MV-4-11 (cell line): ENCODE data around the gene HCN1.
"Not testable (repeated sequence)": the region's sequence is repeated elsewhere in the genome, so short reads cannot be mapped to it uniquely, and the experiment has no call there.

Source experiments
- DNase-seq: peaks from one replicate; lab custom pipeline; 2025; lab: John Stamatoyannopoulos, UW

HCN1 gene

DNA sequence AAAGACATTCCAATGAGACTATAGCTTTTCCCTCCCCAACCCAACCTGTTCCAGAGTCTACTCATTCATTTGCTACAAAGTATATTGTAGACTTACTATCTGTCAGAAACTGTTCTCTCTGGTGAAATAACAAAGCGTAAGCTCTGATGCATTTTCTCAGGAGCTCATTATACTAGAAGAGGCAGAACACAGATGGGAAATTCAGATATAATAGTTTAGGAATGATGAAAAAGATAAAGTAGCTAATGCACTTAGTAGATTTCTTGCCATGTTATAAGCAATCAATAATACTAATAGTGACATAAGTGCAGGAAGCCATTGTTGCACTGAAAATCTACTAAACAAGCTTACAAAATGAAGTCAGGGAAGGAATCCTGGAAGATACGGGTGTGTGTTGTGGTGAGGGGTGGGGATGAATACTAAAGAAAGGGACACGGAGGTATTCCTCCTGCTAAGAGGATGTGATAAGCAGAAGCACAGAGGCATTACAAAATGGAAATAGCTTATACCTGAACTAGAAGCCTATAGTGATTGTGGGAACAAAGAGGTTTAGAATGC lies 78.2 kb downstream of the HCN1 start:
- DNase-seq, result no peak

- no peak for DNase-seq
These were observed 86.5 kb downstream of the HCN1 start for GRCh38 chr5:45609661-45610060.

DNA sequence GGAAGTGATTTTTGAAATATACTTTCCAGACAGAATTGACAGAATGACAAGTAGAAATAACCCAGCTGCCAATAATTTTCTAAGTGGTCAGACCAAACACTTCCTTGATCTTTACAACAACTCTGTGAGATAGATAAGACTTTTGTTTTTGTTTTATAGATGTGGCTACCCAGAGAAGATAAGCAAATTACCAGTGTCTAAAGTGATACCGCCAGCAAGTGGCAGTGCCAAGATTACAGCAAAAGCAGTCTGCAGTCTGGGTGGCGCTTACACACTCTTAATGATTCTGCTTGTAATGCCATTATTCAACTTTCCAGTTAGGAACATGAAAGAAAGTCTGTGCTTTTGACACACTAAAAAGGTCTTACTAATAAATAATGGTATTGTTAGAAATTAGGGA lies 92.1 kb downstream of the HCN1 start:
- DNase-seq, result no peak

GRCh38 chr5:45601424-45601823 lies 94.8 kb downstream of the HCN1 start:
- DNase-seq, result no peak

GRCh38 chr5:45596320-45596719 lies 99.9 kb downstream of the HCN1 start:
- DNase-seq, result no peak

DNA sequence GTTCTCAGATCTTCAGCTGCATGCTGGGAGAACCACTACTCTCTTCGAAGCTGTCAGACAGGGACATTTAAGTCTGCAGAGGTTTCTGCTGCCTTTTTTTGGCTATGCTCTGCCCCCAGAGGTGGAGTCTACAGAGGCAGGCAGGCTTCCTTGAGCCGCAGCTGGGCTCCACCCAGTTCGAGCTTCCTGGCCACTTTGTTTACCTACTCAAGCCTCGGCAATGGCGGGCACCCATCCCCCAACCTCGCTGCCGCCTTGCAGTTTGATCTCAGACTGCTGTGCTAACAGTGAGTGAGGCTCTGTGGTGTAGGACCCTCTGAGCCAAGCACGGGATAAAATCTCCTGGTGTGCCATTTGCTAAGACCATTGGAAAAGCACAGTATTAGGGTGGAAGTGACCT lies 110.2 kb downstream of the HCN1 start:
- not testable (repeated sequence) for DNase-seq

GRCh38 chr5:45578270-45578669 lies 117.9 kb downstream of the HCN1 start:
- DNase-seq, result no peak

- no peak for DNase-seq
These were observed 127.4 kb downstream of the HCN1 start for GRCh38 chr5:45568813-45569212.

DNA sequence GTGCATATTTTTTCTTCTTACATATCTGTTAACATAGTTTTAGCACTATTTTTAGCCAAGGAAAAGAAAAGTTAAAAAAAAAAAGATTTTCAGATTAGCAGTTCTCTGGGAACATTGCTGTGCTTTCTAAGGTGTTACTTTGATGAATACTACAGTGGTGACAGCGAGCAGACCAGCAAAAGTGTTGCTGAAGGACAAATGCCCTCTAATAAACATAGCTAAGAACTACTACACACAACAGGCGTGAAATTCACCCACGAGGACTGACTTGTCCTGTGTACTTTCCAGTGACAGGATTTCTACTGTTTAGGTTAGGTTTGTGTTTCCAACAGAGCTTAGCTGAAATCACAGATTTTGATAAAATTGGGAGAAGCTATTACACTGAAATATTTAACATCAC lies 153.8 kb downstream of the HCN1 start:
- DNase-seq, result no peak

GRCh38 chr5:45533663-45534062 lies 162.5 kb downstream of the HCN1 start:
- no peak for DNase-seq

DNA sequence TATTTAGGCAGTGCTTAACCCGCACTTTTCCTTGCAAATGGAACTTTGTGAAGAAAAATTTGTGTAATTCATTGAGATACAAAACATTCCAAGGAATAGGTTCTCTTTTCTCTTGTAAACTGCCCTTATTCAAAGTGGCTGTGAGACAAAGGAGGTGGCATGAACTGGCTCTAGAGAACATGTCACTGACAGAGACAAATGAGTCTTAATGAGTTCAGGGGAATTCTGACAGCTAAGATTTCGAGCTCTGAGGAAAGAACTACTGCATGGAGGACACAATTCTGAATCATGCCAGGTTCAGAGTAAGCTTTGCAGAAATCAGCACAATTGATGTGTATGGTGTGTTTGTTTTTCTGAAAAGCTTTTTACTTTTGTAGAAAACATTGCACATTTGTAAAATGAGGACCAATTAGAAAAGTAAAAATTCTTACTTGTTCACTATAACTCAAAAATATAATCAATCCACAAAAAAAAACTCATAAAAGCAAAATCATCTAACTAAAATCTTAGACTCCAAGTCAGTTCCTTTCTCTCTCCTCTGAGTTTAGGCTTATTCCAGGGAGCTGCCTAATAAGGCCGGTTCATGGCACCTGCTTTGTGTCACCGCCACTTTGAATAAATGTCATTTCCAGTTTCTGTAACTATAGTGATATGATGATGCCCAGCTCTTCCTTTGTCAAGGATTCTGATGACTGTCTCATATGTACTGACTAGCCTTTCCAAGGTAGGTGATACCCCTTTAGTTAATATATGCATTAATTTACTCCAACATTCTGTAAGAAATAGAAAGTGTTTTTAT lies 163.2 kb downstream of the HCN1 start:
- no peak for DNase-seq

- DNase-seq, result no peak
These were observed 175.1 kb downstream of the HCN1 start for GRCh38 chr5:45521067-45521466.

DNA sequence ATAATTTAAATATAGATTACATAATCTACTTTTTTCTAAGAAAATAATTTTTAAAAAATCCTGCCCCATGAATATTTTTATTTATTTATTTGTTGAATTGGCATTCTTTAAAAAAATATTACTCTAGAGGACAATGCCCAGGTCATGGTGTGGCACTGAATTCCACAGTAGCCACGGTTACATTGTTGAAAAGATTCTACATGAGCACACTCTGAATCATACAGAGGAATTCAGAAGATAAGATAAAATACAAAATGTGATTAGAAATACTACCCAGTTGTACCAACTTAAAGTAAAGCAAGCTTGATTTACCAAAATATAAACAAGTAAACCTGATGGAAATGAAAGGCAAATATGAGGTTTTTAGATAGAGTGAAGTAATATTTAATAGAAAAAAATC lies 183.7 kb downstream of the HCN1 start:
- no peak for DNase-seq

GRCh38 chr5:45509371-45509770 lies 186.8 kb downstream of the HCN1 start:
- DNase-seq, result no peak

DNA sequence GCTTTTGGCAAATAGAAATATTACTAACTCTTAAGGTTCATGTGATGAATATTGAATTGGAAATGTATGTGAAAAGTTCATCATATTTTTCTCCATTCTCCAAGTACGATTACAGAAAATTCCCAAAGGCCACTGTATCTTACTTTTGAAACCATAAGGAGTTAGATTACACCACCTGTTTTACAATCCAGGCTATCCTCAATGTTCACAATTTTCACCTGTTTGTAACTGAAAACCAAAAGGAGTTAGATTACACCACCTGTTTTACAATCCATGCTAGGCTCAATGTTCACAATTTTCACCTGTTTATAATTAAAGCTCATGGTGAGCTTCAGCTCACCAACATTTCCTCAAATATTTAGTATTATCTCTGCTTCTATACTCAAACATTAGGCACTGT lies 188.0 kb downstream of the HCN1 start:
- no peak for DNase-seq

- no peak for DNase-seq
These were observed 189.0 kb downstream of the HCN1 start for GRCh38 chr5:45507178-45507577.

GRCh38 chr5:45499006-45499405 lies 197.2 kb downstream of the HCN1 start:
- DNase-seq, result not testable (repeated sequence)

GRCh38 chr5:45491368-45491767 lies 204.8 kb downstream of the HCN1 start:
- DNase-seq, result no peak

DNA sequence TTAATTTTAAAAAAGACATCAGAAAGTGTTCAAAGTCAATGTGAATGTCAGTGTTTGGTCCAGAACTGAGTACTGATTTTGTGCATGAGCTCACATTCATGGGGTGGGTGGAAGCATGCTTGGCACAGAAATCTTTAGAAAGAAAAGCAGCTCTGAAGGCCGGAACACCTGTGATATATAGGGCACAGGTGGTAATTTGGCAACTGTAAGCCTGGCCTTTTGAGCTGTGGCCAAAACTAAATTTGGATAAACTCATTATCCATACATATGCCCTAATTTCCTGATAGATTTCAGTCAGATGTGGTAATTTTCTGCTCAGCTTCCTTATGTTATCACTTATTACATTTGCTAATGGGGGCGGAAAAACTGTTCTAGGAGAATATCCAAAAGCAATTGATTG lies 211.4 kb downstream of the HCN1 start:
- DNase-seq, result no peak

- DNase-seq, result no peak
These were observed 242.1 kb downstream of the HCN1 start for GRCh38 chr5:45454114-45454513.

DNA sequence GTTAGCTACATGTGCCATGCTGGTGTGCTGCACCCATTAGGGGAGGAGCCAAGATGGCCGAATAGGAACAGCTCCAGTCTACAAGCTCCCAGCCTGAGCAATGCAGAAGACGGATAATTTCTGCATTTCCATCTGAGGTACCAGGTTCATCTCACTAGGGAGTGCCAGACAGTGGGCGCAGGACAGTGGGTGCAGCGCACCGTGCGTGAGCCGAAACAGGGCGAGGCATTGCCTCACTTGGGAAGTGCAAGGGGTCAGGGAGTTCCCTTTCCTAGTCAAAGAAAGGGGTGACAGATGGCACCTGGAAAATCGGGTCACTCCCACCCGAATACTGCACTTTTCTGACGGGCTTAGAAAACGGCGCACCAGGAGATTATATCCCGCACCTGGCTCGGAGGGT lies 251.3 kb downstream of the HCN1 start:
- DNase-seq, result not testable (repeated sequence)

DNA sequence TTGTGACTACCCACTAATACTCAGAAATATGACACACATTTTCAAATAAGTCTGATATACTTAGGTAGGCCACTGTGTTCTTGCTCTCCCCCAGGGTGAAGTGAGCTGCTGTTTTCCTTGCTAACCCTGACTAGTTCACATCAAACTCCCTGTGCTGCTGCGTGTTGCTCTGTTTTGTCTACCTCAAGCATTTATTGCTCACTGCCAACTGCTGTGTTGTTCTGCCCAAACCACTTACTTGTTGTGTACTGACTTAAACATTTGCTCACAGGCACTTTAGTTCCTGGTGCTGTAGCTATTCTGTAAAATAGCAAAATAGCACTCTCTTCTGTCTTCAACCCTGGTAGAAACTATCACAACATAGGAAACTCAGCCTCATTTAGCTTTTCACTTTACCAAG lies 255.7 kb downstream of the HCN1 start:
- DNase-seq, result no peak

DNA sequence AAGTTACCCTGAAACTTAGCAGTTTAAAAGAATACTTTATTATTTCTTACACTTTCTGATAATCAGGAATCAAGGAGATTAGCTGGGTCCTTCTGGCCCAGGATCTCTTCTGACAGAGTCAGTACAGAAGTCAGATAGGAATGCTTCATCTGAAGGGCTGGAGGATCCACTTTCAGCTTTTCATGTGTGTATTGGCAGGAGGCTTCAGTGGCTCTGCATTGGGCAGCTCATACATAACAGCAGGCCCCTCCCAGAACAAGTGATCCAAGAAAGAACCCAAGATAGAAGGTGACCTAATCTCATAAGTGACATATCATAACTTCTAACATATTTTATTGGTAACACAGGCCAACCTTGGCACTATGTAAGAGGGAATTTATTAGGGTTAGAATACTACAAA lies 258.4 kb downstream of the HCN1 start:
- no peak for DNase-seq
